Stimulated activated CD4-positive, alpha-beta T cell treated with anti-CD3 and anti-CD28 coated beads, Interleukin-12 subunit alpha, Interleukin-12 subunit beta, amount 100 ng/mL, for 48 hours (primary cell): ENCODE measurements around the gene RALGAPA1.
"Not testable (repeated sequence)": the region's sequence is repeated elsewhere in the genome, so short reads cannot be mapped to it uniquely, and the experiment has no call there.

Source experiments
- DNase-seq, 3 donors: peaks; one replicate each; pipeline ENCODE4 v3.0.0-alpha.2; 2020; ENCODE audit warnings: low read depth in 2 of 3, low spot score in 1 of 3

RALGAPA1 gene

DNA sequence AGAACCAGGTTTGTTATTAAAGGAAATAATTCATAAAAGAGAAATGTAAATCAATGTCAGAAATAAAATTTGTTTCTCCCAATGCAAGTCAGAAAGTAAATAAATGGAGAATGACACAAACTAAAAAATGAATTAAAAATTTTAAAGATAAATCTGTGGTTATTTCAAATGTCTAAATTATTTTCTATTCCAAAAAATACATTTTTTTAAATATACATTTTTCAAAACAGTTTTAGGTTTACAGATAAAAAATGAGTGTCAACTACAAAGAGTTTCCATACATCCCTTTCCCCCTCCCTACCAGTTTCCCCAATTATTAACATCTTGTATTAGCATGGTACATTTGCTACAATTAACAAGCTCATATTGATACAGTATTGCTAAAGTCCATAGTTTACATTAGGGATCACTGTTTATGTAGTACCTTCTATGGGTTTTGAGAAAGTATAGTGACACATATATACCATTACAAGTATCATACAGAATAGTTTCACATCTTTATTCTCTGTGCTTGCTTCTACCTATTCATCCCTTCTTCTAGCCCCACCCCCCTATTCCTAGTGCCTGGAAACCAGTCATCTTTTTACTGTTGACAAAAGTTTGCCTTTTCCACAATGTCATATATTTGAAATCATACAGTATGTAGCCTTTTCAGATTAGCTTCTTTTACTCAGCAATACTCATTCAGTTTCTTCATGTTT is 104.2 kb downstream of the RALGAPA1 start:
- no peak for DNase-seq

DNA sequence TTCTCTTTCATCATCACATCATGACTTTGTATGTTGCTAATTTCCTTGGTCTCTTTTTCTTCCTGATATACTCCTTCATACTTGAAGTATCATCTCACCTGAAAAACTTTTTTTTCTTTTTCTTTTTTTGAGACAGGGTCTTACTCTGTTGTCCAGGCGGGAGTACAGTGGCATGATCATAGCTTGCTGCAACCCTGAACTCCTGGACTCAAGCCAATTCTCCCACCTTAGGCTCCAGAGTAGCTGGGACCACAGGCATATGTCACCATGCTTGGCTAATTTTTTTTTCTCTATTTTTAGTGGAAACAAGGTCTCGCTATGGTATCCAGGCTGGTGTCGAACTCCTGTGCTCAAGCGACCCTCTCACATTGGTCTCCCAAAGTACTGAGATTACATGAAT is 107.6 kb downstream of the RALGAPA1 start:
- no peak for DNase-seq

DNA sequence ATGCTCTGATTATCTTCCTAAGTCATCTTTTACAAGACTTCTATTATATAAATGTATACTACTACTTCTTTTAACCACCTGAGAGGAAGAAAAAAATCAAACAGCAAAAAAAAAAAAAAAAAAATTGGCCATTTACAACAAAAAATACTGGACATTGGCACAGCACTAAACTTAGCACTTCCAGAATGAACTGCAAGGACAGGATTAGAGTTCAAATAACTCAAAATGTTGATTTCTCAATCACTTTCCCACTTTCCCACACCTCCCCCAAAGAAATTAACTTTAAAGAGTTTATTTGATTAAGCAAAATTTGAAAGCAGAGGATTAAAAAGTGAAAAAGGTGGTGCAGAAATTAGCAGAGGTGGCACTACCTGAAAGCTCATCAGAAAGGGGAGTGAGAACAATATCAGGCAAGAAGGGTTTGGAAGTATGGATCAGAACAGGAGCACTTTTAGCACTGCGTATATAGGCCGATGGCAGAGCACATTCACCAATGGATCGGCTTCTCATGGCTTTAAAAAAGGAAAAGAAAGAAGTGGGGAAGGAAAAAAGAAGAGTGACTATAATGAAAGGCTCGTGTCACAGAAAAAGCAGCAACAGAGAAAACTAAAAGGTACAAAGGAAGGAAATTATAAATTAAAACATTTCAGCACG is 109.2 kb downstream of the RALGAPA1 start:
- no peak for DNase-seq

DNA sequence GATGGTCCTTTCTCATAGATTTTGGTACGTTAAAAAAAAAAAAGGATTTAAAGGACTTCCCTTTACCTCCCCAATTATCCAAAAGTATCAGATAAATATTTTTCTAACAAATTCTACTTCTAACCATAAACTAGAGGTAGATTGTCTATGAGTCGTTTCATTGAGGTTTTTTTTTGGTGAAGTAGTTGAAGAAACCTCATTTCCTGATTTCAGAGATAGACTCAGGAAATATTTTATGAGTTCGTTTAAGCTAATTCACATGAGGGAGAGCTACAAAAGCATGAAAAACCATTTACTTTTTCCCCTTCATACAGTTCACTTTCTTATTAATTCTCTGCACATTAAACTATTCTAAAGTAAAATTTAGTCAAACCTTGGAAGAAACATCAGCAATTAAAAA is 112.5 kb downstream of the RALGAPA1 start:
- DNase-seq, result no peak

DNA sequence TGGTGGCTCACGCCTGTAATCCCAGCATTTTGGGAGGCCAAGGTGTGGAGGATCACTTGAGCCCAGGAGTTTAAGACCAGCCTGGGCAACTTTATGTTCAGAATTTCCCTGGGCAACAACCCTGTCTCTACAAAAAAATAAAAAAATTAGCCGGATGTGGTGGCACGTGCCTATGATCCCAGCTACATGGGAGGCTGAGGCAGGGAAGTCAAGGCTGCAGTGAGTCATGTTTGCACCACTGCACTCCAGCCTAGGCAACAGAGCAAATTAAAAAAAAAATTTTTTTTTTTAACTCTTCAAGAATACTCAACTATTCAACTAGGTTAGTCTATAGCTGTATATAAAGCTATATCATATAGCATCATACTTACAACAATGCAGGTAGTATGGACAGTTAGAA is 113.0 kb downstream of the RALGAPA1 start:
- no peak for DNase-seq

DNA sequence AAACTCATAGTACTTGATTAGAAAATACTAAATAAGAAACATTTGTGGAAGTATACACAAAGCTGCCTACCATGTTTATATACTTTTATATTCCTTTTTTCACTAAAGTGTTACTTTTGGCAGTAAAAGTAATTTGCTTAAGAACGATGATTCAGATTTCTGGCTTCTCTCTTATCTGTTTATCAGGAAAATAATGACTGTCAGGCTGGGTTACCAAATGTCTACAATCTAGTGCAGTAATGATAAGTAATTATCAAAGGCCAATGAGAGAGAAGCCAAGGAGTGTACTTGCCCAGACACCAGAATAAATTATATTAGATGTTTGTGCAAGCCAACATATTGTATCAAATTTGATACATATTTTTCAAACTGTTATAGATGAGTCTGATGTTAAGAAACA is 113.4 kb downstream of the RALGAPA1 start:
- no peak for DNase-seq

DNA sequence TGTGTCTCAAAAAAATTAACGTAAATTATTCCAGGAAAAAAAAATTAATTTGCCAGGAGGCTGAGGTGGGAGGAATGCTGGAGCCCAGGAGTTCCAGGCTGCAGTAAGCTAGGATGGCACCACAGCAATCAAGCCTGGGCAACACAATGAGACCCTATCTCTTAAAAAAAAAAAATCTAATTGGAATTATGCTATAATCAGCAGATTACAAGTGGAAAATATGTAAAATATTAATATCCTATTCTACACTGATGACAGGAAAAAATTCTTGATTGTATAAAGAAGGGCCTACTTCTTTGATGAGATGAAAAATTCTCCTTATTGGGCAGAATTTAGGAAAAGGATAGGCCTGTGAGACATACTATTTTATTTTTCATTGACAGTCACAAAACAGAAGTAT is 114.0 kb downstream of the RALGAPA1 start:
- no peak for DNase-seq

DNA sequence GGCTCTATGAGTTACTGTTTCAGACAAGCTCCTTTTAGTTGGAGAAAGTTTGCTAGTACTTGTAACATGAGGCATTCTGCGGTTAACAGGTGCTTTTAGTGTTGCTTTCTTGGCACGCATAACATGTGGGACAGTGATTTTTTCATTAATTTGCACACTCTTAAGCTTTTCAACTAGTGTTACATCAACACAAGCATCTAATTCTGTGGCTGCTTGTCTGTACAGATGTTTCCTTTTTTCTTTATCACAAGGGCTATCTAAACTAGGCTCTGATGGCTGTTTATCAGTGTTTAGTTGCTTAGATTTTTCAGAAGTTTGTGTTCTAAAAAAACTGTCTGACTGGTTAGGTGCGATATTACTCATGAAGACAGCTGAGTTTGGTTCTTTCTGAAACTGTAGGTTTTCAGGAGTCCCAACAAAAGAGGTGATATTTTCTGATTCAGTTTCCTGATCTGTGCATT is 120.1 kb downstream of the RALGAPA1 start:
- no peak for DNase-seq

DNA sequence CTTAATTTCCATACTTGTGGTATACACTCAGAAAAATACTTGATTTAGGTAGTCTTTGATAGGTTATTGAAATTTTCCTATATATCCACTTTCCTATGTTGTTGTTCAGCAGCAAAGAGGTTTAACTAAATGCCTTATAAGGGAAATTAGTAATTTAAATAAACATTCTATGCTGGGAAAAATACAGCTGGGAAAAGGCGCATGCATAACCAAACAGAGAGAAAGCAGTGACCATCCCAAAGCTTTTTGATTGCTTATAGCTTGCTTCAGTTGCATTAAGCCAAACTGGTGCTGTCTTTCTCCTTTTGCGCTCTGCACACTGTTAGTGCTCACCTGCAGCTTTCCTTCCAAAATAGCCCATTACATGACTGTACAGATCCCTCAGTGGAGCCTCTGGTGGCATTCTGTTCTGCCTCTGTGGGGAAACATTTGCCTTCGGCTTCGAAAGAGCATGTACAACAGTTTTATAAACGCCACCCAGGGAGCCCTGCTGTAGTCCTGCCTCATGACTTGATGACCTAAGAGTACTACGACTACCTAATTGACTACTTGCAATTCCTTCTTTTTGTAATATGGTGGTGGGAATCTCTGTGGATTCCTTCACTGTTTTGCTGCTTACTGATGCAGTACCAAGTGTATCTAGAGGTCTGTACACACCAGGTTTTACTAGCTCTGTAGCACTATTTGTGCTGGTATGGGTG is 120.8 kb downstream of the RALGAPA1 start:
- no peak for DNase-seq

DNA sequence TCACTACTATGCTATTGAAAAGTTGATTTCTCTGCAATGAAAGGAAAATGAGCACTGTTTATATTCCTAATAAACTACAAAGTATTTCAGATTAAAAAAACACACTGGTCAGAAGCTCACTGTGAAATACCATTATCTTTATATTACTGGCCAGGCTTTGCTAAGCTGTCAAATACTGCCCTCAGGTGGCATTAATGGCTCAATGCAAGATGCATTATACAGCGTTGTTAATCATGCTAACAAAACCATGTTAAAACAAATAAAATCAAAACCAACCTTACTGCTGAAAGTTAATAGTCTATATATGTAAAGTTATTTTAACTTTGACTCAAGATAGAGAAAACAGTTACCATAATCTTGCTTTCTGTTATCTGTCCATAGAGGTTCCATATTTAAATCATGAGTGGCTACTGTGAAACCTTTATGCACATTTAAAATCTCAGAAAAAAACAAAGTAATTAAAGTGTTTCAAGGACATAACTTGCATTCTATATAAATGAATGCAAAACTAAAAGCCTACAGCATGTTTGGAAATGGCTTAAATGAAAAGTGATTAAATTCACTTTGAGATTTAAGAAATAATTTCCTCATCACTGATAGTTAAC is 121.7 kb downstream of the RALGAPA1 start:
- DNase-seq, result peak in 2 of 3 donors; percentile 8 to 20

DNA sequence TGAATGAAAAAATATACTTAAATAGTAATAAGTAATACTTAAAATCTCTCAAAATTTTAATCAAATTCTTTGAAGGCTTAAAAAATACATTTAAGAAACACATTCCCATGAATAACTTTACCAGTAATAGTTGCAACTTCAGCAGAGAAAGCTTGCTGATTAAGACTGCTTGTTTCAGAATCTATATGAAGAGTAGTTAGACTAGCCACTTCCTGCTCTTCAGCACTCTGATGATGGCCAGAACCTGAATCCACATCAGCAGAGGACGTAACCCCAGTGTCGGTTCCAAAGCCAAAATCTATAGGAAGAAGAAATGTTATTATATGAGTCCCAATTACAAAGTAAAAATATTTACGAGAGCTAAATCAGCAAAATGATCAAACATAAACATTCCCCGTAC is 125.4 kb downstream of the RALGAPA1 start:
- not testable (repeated sequence) for DNase-seq

DNA sequence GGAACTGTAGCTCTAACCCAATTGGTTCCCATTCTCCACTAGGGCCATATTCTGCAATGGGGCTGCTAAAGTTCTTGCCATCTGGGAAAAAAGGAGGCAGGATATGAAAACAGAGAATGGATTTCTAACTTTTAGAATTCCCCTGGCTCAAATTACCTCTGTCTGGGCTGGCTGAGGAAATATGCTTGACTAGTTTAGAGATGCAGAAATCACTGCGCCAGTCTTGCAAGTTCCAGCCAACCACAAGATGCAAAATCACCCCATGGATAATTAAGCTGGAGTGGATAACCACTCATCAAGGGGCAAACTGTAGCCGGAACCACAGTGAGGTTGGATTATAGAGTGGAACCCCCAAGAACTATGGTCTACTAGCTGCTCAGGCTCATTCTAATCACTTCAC is 126.3 kb downstream of the RALGAPA1 start:
- DNase-seq, result no peak

DNA sequence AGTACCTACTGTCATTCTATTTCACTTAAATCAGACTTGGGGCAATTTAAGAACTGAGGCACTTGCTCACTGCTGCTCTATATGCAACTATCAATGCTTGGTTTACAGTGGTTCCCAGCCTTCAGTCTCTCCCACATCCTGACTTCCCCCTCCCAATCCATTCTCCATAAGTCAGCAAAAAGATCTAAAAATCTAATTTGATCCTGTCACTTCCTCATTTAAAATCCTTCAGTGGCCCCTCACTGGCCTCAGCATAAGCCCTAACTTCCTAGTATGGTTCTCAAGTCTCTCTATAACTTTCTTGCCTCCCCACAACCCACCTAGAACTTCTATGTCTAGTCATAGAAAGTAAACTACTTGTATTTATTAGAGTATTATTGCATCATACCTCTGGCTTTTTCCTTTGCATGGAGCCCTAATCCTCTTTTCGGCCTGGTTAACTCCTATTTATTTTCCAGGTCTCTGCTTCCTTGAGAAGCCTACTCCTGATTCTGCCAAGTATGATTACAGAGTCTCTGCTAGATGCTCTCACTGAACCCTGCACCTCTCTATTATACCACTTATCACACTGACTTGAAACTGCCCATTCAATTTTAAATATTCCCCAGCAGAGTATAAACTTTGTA is 130.6 kb downstream of the RALGAPA1 start:
- no peak for DNase-seq

DNA sequence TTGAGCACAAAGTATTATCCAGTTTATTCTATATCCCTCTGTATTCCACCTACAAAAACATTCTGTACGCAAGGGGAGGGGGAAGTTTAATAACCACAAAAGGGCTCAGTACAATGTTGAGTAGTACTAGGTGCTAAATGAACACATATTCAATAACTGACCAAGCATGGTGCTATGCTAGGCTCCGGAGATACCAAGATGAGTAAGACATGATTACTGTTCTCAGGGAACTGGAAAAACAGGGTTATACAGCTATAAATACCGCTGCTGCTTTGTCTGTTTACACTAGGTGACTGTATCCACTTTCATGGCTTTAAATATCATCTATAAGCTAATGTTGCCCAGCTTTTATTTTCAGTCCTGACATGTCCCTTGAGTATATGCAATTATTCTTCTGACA is 139.3 kb downstream of the RALGAPA1 start:
- DNase-seq, result no peak

DNA sequence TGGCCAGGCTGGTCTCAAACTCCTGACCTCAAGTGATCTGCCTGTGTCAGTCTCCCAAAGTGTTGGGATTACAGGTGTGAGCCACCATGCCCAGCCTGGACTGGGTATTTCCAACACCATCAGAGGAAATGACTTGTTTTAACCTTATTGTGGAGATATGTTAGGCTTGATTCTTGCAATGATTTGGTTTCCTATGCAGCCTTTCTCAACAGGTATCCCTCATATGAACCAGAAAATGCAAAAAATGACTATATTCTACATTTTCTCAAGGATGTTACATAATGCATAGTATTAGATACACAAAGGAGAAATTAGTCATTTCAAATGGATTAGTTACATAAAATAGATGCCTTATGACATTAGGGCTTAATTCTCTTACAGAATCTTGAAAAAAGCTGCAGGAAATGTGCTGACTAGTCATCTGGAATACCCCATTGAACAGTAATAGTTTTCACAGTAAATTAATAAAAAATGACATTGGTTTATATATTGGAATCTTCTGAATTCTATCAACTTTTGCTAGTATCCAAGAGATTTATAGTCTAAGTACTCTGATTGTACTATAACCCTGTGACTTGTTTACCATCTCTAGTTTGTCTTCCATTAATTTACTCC is 142.6 kb downstream of the RALGAPA1 start:
- no peak for DNase-seq

DNA sequence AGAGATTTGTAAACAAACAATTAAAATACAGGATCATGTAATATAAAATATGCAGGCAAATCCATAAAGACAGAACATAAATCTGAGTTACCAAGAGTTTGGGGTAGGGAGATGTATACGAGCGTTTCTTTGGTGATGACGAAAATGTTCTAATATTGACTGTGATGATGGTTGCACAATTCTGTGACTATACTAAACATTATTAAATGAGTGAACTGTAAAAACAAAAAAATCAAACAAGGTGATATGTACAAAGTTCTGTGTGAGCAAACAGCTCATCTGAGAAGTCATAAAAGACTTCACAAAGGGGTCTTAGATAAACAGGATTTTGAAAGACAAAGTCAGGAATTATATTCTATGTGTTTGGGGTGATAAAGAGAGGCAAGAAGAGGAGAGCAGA is 147.2 kb downstream of the RALGAPA1 start:
- no peak for DNase-seq

DNA sequence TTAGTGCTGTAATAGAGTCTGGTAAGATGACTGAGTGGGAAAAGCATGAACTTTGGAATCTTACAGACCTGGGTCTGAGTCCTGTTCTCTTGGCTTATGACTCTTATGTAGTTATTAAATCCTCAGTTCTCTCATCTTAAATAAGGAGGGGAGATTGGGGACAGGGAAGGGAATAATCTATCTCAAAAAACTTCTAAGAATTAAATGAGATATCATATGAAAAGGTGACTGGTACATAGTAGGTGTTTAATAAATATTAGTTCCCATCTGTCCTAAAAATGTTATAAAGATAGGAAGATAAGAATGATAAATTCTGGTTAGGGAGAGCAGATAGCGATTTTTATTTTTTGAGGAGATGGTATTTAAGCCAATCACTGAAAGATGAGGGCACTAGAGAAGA is 156.1 kb downstream of the RALGAPA1 start:
- DNase-seq, result no peak

DNA sequence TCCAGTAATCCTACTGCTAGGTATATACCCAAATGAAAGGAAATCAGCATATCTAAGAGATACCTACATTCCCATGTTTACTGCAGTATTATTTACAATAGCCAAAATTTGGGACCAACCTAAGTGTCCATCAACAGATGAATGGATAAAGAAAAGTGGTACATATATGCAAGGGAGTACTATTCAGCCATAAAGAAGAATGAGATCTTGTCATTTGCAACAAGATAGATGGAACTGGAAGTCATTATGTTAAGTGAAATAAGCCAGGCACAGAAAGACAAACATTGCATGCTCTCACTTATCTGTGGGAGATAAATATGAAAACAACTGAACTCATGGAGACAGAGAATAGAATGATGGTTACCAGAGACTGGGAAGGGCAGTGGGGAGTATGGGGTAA is 165.6 kb downstream of the RALGAPA1 start:
- DNase-seq, result no peak

DNA sequence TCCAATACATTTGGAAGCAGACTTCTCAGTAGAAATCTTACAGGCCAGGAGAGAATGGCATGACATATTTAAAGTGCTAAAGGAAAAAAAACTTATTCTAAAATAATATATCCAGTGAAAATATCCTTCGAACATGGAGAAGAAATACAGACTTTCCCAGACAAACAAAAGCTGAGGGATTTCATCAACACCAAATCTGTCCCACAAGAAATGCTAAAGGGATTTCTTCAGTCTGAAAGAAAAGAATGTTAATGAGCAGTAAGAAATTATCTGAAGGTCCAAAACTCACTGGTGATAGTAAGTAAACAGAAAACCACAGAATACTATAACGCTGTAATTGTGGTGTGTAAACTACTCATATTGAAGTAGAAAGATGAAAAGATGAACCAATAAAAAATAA is 171.2 kb downstream of the RALGAPA1 start:
- DNase-seq, result no peak

DNA sequence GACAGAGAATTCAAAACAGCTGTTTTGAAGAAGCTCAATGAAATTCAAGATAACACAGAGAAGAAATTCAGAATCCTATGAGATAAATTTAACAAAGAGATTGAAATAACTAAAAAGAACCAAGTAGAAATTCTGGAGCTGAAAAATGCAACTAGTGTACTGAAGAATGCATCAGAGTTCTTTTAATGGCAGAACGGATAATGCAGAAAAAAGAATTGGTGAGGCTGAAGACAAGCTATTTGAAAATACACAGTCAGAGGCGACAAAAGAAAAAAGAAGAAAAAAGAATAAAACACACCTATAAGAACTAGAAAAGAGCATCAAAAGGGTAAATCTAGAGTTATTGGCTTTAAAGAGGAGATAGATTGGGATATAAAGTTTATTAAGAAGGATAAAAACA is 171.8 kb downstream of the RALGAPA1 start:
- DNase-seq, result no peak

DNA sequence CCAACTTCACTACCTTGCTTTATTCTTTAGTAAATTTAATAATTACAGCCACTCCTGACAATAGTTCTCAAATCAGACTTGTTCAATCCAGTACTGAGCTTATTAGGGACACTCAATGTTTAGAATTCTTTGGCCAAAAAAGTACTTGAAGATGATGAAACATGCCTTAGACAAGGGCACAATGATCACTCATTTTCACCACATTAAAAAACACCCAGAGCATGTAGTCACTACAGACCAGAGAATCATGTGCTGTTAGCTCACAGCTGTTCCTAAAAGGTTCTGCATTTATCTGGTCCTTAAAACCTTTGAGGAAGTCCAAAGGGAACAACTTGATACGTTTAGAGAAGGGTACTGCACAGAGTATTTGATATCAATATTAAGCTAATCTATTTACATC is 176.4 kb downstream of the RALGAPA1 start:
- DNase-seq, result no peak
